GM19455 (cell line): Measurements from ENCODE around the gene DDX51.
"Not testable (repeated sequence)": the region's sequence is repeated elsewhere in the genome, so short reads cannot be mapped to it uniquely, and the experiment has no call there.

Experiments
- ATAC-seq: cut with Tn5 transposase; IDR thresholded peaks from one replicate; pipeline ENCODE4 v1.9.1; 2021; ENCODE audit not compliant: unreplicated experiment

DDX51 gene

DNA sequence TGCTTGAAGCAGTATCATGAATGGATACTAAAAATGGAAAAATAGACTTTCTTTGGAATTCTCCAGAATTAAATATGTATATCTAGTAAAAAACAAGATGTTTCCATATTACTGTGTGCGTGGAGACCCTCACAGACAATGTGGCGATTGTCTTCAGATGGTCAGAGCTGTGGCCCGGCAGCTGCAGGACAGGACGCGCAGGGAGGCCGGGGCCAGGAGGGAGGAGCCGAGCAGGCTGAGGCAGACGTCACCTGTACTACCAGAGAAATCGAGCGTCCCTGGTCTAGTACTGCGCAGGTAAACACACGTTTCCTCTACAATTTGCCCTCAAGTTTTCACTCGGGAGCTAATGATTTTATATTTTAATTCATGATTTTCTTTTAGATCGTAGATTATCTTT is 22.8 kb downstream of the DDX51 start:
- no peak for ATAC-seq

- no peak for ATAC-seq
These were observed 25.2 kb downstream of the DDX51 start for GRCh38 chr12:132118876-132119275.

DNA sequence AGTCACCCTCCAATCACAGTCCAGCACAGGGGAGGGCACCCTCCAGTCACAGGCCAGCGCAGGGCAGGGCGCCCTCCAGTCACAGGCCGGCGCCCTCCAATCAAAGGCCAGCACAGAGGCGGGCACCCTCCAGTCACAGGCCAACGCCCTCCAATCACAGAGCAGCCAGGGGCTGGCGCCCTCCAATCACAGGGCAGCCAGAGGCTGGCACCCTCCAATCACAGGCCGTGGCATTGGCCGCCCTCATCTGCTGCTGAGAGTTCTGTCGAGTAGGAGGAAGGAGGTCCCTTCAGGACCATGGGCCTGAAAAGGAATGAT is 26.6 kb downstream of the DDX51 start:
- ATAC-seq, result no peak

- ATAC-seq, result no peak
These were observed 27.2 kb downstream of the DDX51 start for GRCh38 chr12:132116709-132117557.

DNA sequence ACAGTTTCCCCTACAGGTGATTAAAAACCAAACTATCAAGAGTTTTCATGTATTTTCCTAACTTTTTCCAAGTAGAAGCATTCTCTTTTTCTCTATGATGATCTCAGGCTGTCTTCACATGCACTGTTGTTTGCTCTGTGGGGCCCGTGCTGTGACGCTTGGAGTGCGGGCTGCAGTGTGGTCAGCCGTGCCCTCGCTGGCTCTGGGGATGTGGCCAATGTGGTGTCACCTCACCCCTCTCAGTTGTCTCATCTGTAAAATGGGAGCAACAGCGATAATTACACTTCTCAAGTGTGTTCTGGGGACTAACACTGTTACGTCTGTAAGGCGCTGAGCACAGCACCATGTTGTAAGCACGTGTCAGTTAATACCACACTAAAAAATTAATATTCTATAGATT is 28.6 kb downstream of the DDX51 start:
- no peak for ATAC-seq

- no peak for ATAC-seq
These were observed 29.5 kb downstream of the DDX51 start for GRCh38 chr12:132114667-132115066.

GRCh38 chr12:132111654-132112304 is 32.3 kb downstream of the DDX51 start:
- no peak for ATAC-seq

DNA sequence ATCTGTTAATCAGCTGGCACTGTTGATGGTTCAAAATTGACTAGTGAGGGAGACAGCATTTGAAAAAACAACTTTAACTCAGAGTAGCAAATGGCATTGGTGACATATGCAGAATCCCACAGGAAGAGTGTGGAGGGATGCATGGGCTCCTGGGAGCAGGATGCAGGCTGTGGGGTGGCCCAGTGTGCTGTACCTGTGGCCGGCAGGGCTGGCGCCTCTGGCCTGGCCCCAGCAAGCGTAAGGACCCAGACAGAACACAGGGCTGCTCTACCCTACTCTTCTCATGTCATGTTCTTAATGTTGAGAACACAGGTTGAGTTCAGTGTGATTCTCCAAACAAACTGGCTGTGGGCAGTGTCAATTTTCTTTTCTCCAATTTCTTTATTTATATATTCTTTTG is 33.4 kb downstream of the DDX51 start:
- ATAC-seq, result no peak

DNA sequence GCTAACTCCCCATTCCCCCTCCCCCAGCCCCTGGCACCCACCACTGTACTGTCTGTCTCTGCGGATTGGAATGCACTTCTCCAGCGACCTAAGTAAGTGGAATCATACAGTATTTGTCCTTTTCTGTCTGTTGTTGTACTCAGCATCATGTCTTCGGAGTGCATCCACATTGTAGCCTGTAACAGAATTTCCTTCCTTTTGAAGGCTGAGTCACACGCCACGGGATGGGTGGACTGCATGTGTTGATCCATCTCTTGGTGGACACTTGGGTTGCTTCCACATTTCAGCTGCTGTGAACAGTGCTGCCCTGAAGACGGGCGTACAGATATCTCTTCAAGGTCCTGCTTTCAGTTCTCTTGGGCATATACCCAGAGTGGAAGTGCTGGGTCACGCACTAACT is 34.4 kb downstream of the DDX51 start:
- ATAC-seq, result no peak

DNA sequence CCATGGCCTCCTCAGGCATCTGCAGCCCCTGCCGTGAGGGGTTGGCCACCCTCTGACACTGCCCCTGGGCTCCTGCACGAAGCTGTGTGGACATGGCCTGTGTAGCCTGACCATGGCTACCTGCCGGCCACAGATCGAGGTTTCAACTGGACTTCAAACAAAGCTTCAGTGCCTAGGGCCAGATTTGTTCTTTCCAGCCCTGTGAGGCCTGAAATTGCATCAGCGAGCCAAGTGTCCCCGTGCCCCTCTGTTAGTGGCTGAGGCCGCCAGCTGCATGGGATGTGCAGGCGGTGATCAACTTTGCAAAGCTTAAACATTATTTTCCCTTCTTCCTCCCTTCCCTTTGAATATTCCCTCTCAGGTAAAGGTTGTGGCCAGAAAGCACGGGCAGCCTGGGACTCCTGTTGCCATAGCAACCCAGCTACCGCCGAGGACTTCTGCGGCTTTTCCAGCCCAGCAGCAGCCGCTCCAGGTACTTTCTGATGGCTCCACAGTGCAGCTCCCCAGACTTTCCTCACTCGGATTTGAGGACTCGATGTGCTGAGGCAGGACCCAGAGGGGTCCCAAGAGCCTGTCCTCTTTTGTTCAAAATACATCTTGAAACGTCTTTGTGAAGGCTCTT is 35.8 kb downstream of the DDX51 start:
- ATAC-seq, result no peak

GRCh38 chr12:132106921-132107320 is 37.2 kb downstream of the DDX51 start:
- ATAC-seq, result no peak

DNA sequence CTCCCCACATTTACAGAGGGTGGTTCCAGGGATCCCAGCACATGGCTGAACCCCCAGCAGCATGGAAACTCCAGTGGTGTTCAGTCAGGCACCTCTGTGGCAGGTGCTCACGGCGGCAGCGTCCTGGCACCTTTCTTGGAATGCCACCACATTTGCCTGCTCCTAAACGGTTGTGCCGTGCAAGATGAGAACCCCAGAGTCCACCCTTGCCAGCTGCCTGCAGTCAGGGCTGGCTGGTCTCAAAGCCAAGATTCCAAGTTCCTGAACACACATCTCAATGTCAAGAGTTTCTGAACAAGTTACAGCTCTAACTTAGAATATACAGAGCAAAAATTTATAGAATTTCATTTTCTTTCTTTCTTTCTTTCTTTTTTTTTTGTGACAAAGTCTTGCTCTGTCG is 38.7 kb downstream of the DDX51 start:
- ATAC-seq, result no peak

DNA sequence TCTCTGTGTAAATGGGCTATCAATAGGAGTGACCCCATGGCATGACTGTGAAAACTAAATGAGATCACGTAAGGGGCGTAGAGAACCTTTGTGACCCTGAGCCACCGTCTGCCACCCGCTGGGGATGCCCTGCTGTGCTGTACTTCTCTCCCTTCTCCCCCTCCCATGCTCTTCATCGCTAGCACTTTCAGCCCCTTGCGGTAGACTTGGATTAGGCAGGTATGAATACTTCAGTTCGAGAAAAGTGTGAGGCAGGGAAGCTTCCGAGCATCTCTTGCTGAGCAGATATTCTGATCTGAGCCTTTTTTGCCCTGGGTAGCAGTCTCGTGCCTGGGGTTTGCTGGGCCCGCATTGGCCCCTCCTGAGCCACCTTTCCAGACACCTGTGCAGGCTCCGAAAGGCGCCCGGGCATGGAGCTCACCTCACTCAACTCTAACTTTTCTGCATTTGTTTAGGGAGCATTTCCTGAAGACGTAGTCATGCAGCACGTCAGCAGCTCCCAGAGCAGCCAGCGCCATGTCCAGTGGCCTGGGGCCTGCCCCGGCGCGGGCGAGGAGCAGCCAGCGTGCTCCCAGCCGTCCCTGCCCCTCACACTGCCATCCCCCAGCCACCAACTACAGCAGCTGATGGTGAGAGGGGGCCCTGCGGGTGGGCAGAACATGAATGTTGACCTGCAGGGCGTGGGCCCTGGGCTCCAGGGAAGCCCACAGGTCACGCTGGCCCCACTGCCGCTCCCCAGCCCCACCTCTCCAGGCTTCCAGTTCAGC is 40.4 kb downstream of the DDX51 start:
- ATAC-seq, result no peak

DNA sequence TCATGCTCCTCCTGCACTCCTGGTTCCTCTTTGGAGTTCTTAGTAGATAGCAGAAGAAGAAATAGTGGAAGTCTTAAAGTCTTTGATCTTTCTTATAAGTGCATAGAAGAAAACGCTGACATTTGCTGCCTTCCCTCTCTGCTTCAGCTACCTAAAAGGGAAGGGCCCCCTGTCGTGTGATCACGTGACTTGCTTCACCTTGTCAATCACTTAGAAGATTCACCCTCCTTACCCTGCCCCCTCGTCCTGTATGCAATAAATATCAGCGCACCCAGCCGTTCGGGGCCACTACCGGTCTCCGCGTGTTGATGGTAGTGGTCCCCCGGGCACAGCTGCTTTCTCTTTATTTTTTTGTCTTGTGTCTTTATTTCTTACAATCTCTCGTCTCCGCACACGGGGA is 41.0 kb downstream of the DDX51 start:
- ATAC-seq, result not testable (repeated sequence)

DNA sequence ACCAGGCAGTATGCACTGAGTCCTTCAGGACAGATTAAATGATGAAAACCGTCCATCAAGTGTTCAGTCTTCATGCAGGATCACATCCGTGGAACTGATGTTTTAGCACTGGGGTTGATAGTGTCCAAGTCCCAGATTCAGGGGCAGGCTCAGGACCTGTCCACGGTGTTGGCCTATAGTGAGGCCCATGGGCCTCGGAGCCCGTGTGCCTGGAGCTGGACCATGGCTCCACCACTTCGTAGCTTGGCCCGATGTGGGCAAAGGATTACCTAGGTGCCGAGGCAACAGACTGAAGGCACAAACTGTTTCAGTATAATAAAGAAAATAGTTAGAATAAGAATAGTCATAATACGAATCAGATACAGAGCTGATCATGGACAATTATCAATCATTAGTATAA is 41.8 kb downstream of the DDX51 start:
- ATAC-seq, result no peak

GRCh38 chr12:132100306-132101065 is 43.6 kb downstream of the DDX51 start:
- ATAC-seq, result no peak

GRCh38 chr12:132099739-132100138 is 44.4 kb downstream of the DDX51 start:
- no peak for ATAC-seq

GRCh38 chr12:132095520-132096409 is 48.4 kb downstream of the DDX51 start:
- ATAC-seq, result no peak

GRCh38 chr12:132094269-132094891 is 49.7 kb downstream of the DDX51 start:
- ATAC-seq, result no peak
